Effector memory CD8-positive, alpha-beta T cell (primary cell): ENCODE data around the gene PHACTR1.

Experiments
- ATAC-seq: fragments of 150-1000 bp; cut with Tn5 transposase; replicated peaks from 2 replicates; pipeline ENCODE4 v1.10.0; 2021; ENCODE audit warnings: mild to moderate bottlenecking, moderate library complexity
- DNase-seq, 3 experiments: peaks; one replicate each; pipeline ENCODE4 v3.0.0; 2021
- H3K27ac Mint-ChIP-seq, 2 donors: one replicate each; pipeline ENCODE4 v1.8.0; 2022; ENCODE audit warnings: mild to moderate bottlenecking in 2 of 2, mixed read lengths in 2 of 2, moderate library complexity in 2 of 2
- H3K27me3 Mint-ChIP-seq, 2 donors: one replicate each; pipeline ENCODE4 v1.8.0; 2022; ENCODE audit warnings: mixed read lengths in 2 of 2
- H3K36me3 Mint-ChIP-seq: one replicate; pipeline ENCODE4 v1.8.0; 2022; ENCODE audit warnings: mild to moderate bottlenecking, moderate library complexity, mixed read lengths; ENCODE audit not compliant: insufficient read depth
- H3K4me1 Mint-ChIP-seq, 2 donors: one replicate each; pipeline ENCODE4 v1.8.0; 2022; ENCODE audit warnings: low read depth in 2 of 2, mixed read lengths in 2 of 2
- H3K4me3 Mint-ChIP-seq, 2 donors: one replicate each; pipeline ENCODE4 v1.8.0; 2022; ENCODE audit warnings: mild to moderate bottlenecking in 2 of 2, mixed read lengths in 2 of 2, moderate library complexity in 2 of 2
- H3K9me3 Mint-ChIP-seq, 2 donors: one replicate each; pipeline ENCODE4 v1.8.0; 2022; ENCODE audit warnings: mixed read lengths in 2 of 2

The PHACTR1 gene

GRCh38 chr6:12851123-12851695 is 134.6 kb downstream of the PHACTR1 start:
- no peaks in the 10 kb centered on the region for H3K4me1 Mint-ChIP-seq
- no peak overlapping the region for H3K27ac Mint-ChIP-seq
- no peak for ATAC-seq
- no peak for DNase-seq
- no peaks in the 10 kb centered on the region for H3K36me3 Mint-ChIP-seq
- H3K9me3 Mint-ChIP-seq, result peaks cover 0 to 5% of the 10 kb centered on the region in 2 donors
- H3K27me3 Mint-ChIP-seq, result peaks cover 30 to 36% of the 10 kb centered on the region in 2 donors
- no peak overlapping the region for H3K4me3 Mint-ChIP-seq

- no peak overlapping the region for H3K27ac Mint-ChIP-seq
- no peaks in the 10 kb centered on the region for H3K36me3 Mint-ChIP-seq
- no peak overlapping the region for H3K4me3 Mint-ChIP-seq
- H3K9me3 Mint-ChIP-seq, result no peaks in the 10 kb centered on the region
- no peaks in the 10 kb centered on the region for H3K4me1 Mint-ChIP-seq
- H3K27me3 Mint-ChIP-seq, result peaks cover 34% of the 10 kb centered on the region in 2 donors
- DNase-seq (no peak), ATAC-seq (no peak)
Measured at GRCh38 chr6:12861603-12862002, 145.0 kb downstream of the PHACTR1 start.

GRCh38 chr6:12865117-12865516 is 148.6 kb downstream of the PHACTR1 start:
- DNase-seq (no peak), ATAC-seq (no peak)
- no peak overlapping the region for H3K4me3 Mint-ChIP-seq
- no peaks in the 10 kb centered on the region for H3K4me1 Mint-ChIP-seq
- H3K27me3 Mint-ChIP-seq, result peaks cover 25 to 26% of the 10 kb centered on the region in 2 donors
- no peaks in the 10 kb centered on the region for H3K36me3 Mint-ChIP-seq
- H3K27ac Mint-ChIP-seq, result no peak overlapping the region
- H3K9me3 Mint-ChIP-seq, result no peaks in the 10 kb centered on the region

GRCh38 chr6:12865671-12866181 is 149.2 kb downstream of the PHACTR1 start:
- DNase-seq, result no peak
- Mint-ChIP-seq H3K27ac (no peak overlapping the region), H3K9me3 (no peaks in the 10 kb centered on the region), H3K4me3 (no peak overlapping the region), H3K36me3 (no peaks in the 10 kb centered on the region), H3K27me3 (peaks cover 20 to 25% of the 10 kb centered on the region in 2 donors), H3K4me1 (no peaks in the 10 kb centered on the region)
- ATAC-seq, result no peak

GRCh38 chr6:12866422-12867029 is 150.0 kb downstream of the PHACTR1 start:
- DNase-seq, result no peak
- H3K27me3 Mint-ChIP-seq, result peaks cover 19 to 25% of the 10 kb centered on the region in 2 donors
- no peak overlapping the region for H3K4me3 Mint-ChIP-seq
- no peaks in the 10 kb centered on the region for H3K9me3 Mint-ChIP-seq
- H3K36me3 Mint-ChIP-seq, result no peaks in the 10 kb centered on the region
- no peak for ATAC-seq
- H3K4me1 Mint-ChIP-seq, result no peaks in the 10 kb centered on the region
- no peak overlapping the region for H3K27ac Mint-ChIP-seq

GRCh38 chr6:12869816-12870432 is 153.4 kb downstream of the PHACTR1 start:
- no peak for ATAC-seq
- H3K27ac Mint-ChIP-seq, result no peak overlapping the region
- H3K27me3 Mint-ChIP-seq, result peaks cover 11 to 16% of the 10 kb centered on the region in 2 donors
- no peak overlapping the region for H3K4me3 Mint-ChIP-seq
- H3K4me1 Mint-ChIP-seq, result no peaks in the 10 kb centered on the region
- H3K36me3 Mint-ChIP-seq, result no peaks in the 10 kb centered on the region
- DNase-seq, result no peak
- H3K9me3 Mint-ChIP-seq, result no peaks in the 10 kb centered on the region

GRCh38 chr6:12873691-12874090 is 157.1 kb downstream of the PHACTR1 start:
- DNase-seq (no peak), ATAC-seq (no peak)
- Mint-ChIP-seq H3K4me3 (no peak overlapping the region), H3K36me3 (no peaks in the 10 kb centered on the region), H3K27me3 (peaks cover 15 to 23% of the 10 kb centered on the region in 2 donors), H3K9me3 (no peaks in the 10 kb centered on the region), H3K27ac (no peak overlapping the region), H3K4me1 (no peaks in the 10 kb centered on the region)

- Mint-ChIP-seq H3K36me3 (no peaks in the 10 kb centered on the region), H3K4me3 (no peak overlapping the region), H3K9me3 (no peaks in the 10 kb centered on the region), H3K4me1 (no peaks in the 10 kb centered on the region), H3K27ac (no peak overlapping the region), H3K27me3 (peaks cover 15 to 28% of the 10 kb centered on the region in 2 donors)
- DNase-seq (no peak), ATAC-seq (no peak)
Measured at GRCh38 chr6:12875051-12875450, 158.5 kb downstream of the PHACTR1 start.

- Mint-ChIP-seq H3K4me1 (no peaks in the 10 kb centered on the region), H3K27ac (no peak overlapping the region), H3K27me3 (peaks cover 20 to 21% of the 10 kb centered on the region in 2 donors), H3K4me3 (no peak overlapping the region), H3K36me3 (no peaks in the 10 kb centered on the region), H3K9me3 (no peaks in the 10 kb centered on the region)
- ATAC-seq (no peak), DNase-seq (no peak)
Measured at GRCh38 chr6:12878741-12879140, 162.2 kb downstream of the PHACTR1 start.

- H3K4me1 Mint-ChIP-seq, result no peaks in the 10 kb centered on the region
- peaks cover 22 to 27% of the 10 kb centered on the region in 2 donors for H3K27me3 Mint-ChIP-seq
- no peaks in the 10 kb centered on the region for H3K36me3 Mint-ChIP-seq
- DNase-seq (no peak), ATAC-seq (no peak)
- no peaks in the 10 kb centered on the region for H3K9me3 Mint-ChIP-seq
- no peak overlapping the region for H3K4me3 Mint-ChIP-seq
- H3K27ac Mint-ChIP-seq, result no peak overlapping the region
Measured at GRCh38 chr6:12882761-12883290, 166.3 kb downstream of the PHACTR1 start.

- DNase-seq (no peak), ATAC-seq (no peak)
- Mint-ChIP-seq H3K4me1 (no peaks in the 10 kb centered on the region), H3K9me3 (no peaks in the 10 kb centered on the region), H3K4me3 (no peak overlapping the region), H3K36me3 (no peaks in the 10 kb centered on the region), H3K27ac (no peak overlapping the region), H3K27me3 (peaks cover 33 to 37% of the 10 kb centered on the region in 2 donors)
Measured at GRCh38 chr6:12884983-12885382, 168.4 kb downstream of the PHACTR1 start.

GRCh38 chr6:12886961-12887775 is 170.6 kb downstream of the PHACTR1 start:
- DNase-seq, result no peak
- Mint-ChIP-seq H3K4me3 (no peak overlapping the region), H3K36me3 (no peaks in the 10 kb centered on the region), H3K27ac (no peak overlapping the region), H3K4me1 (no peaks in the 10 kb centered on the region), H3K9me3 (no peaks in the 10 kb centered on the region), H3K27me3 (peaks cover 35 to 37% of the 10 kb centered on the region in 2 donors)
- ATAC-seq, result no peak

- ATAC-seq (no peak), DNase-seq (peak in 1 of 3 experiments; percentile 3)
- Mint-ChIP-seq H3K9me3 (no peaks in the 10 kb centered on the region), H3K4me3 (no peak overlapping the region), H3K27ac (no peak overlapping the region), H3K4me1 (no peaks in the 10 kb centered on the region), H3K36me3 (no peaks in the 10 kb centered on the region), H3K27me3 (peaks cover 28 to 39% of the 10 kb centered on the region in 2 donors)
Measured at GRCh38 chr6:12890171-12890790, 173.7 kb downstream of the PHACTR1 start.
